HUES64 (cell line): ENCODE measurements around the gene TBC1D8.

ENCODE experiments used
- H3K27ac ChIP-seq: 2 replicates; pipeline ENCODE4 v1.7.0; 2013; ENCODE audit warnings: low read depth, low read length, inconsistent platforms
- H3K27me3 ChIP-seq: 2 replicates; pipeline ENCODE4 v1.6.1; 2013; ENCODE audit warnings: mild to moderate bottlenecking, low read length; ENCODE audit not compliant: insufficient read depth
- H3K36me3 ChIP-seq: 2 replicates; pipeline ENCODE4 v1.6.1; 2013; ENCODE audit warnings: mild to moderate bottlenecking, low read length; ENCODE audit not compliant: insufficient read depth
- H3K4me1 ChIP-seq: 2 replicates; pipeline ENCODE4 v1.6.1; 2013; ENCODE audit warnings: mild to moderate bottlenecking, low read length, moderate library complexity; ENCODE audit not compliant: insufficient read depth
- H3K4me3 ChIP-seq: 2 replicates; pipeline ENCODE4 v1.5.1; 2013; ENCODE audit warnings: mild to moderate bottlenecking, low read length, moderate library complexity
- H3K9ac ChIP-seq: 2 replicates; pipeline ENCODE4 v1.6.1; 2013; ENCODE audit warnings: mild to moderate bottlenecking, low read depth, low read length
- H3K9me3 ChIP-seq: 2 replicates; pipeline ENCODE4 v1.6.1; 2013; ENCODE audit warnings: low read depth, low read length; ENCODE audit not compliant: insufficient read depth
- WGBS: fragments of 150-250, 120-280 bp; methylation state at CpG from one replicate; pipeline ENCODE4 v1.1.7; 2013; ENCODE audit warnings: missing lambda C conversion rate; 5-methylcytosine and 5-hydroxymethylcytosine counted together

Gene TBC1D8

GRCh38 chr2:101132202-101132601 lies 19.0 kb downstream of the TBC1D8 start:
- Histone ChIP-seq H3K27ac (no peak overlapping the region), H3K27me3 (no peaks in the 10 kb centered on the region), H3K9ac (no peak overlapping the region), H3K36me3 (no peaks in the 10 kb centered on the region), H3K4me1 (peaks cover 7% of the 10 kb centered on the region; the same call in 1 of the 2 replicates), H3K4me3 (no peak overlapping the region), H3K9me3 (no peaks in the 10 kb centered on the region)
- 91% methylated on average over 2 of the region's 2 CpGs for WGBS

DNA sequence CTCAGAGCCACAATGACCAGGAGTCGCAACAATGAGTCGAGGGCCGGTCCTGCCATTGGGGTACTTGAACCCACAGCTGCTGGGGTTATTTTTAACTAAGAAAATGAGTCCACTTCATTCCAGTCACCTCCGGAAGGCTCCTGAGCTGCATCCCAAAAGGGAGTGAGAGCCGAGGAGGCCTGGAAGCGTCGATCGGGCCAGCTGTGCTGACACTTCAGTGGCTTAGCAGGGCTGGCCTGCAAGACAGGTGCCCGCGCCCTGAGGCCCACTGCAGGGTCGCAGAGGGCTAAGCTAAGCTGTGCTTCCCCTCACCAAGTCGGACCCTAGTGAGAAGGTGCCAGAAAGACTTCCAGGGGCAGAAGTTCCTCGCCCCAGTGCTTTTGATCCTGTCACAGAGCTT lies 21.1 kb downstream of the TBC1D8 start:
- Histone ChIP-seq H3K4me3 (no peak overlapping the region), H3K9ac (no peak overlapping the region), H3K9me3 (no peaks in the 10 kb centered on the region), H3K27ac (no peak overlapping the region), H3K4me1 (no peaks in the 10 kb centered on the region; the same call in 1 of the 2 replicates), H3K27me3 (no peaks in the 10 kb centered on the region), H3K36me3 (no peaks in the 10 kb centered on the region)
- WGBS, result 93% methylated on average over 13 of the region's 13 CpGs

DNA sequence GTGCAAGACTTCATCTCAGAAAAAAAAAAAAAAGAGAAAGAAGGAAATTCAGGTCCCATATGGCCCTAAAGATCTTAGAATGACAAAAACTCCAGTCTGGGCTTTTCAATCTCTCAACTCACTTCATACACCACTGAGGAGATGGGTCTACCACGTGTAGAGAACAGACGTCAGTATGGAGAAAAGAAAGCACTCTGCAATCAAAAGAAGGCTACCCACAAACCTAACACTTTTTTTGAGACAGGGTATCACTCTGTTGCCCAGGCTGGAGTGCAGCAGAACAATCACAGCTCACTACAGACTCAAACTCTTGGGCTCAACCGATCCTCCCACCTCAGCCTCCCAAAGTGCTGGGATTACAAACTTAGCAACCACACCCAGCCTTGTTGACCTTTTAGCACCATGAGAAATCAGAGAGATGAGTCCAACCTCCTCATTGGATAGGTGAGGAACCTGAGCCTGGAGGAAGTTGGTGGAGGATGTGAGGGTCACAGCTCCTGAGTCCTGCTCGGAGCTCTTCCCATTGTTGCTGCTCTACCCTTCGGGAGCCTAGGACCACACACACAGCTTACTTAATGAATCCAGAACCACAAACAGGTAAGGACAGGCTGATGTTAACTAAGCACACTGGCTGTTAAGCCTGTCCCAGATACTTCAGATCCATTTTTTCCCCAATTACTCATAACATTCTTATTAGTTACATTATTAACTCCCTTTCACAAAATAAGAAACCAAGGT lies 23.7 kb downstream of the TBC1D8 start:
- no peak overlapping the region for H3K9ac ChIP-seq
- H3K9me3 ChIP-seq, result no peaks in the 10 kb centered on the region
- no peaks in the 10 kb centered on the region for H3K27me3 ChIP-seq
- peaks cover 9% of the 10 kb centered on the region for H3K4me1 ChIP-seq
- no peak overlapping the region for H3K27ac ChIP-seq
- H3K4me3 ChIP-seq, result no peak overlapping the region
- 90% methylated on average over 5 of the region's 5 CpGs for WGBS
- H3K36me3 ChIP-seq, result no peaks in the 10 kb centered on the region

DNA sequence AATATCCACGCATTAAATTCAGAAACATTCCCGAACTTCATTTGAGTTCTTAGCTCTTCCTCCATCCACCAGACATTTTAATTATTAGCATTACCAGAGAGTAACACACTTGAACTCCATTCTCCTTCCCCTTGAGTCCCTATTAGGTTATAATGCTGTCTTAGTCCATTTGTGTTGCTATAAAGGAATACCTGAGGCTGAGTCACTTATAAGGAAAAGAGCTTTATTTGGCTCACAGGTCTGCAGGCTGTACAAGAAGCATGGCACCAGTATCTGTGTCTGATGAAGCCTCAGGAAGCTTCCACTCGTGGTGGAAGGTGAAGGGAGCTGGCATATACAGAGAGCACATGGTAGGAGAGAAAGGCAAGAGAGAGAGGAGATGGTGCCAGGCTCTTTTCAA lies 25.4 kb downstream of the TBC1D8 start:
- Histone ChIP-seq H3K9ac (no peak overlapping the region), H3K36me3 (no peaks in the 10 kb centered on the region), H3K4me3 (no peak overlapping the region), H3K9me3 (no peaks in the 10 kb centered on the region), H3K4me1 (peaks cover 9% of the 10 kb centered on the region), H3K27me3 (no peaks in the 10 kb centered on the region), H3K27ac (no peak overlapping the region)
- 86% methylated on average over 3 of the region's 3 CpGs for WGBS

GRCh38 chr2:101125374-101125773 lies 25.8 kb downstream of the TBC1D8 start:
- H3K27me3 ChIP-seq, result no peaks in the 10 kb centered on the region
- peaks cover 9% of the 10 kb centered on the region for H3K4me1 ChIP-seq
- H3K36me3 ChIP-seq, result no peaks in the 10 kb centered on the region
- no peak overlapping the region for H3K27ac ChIP-seq
- H3K4me3 ChIP-seq, result no peak overlapping the region
- no peaks in the 10 kb centered on the region for H3K9me3 ChIP-seq
- no peak overlapping the region for H3K9ac ChIP-seq
- 100% methylated on average over 3 of the region's 3 CpGs for WGBS

- no peaks in the 10 kb centered on the region for H3K27me3 ChIP-seq
- H3K36me3 ChIP-seq, result no peaks in the 10 kb centered on the region
- no peak overlapping the region for H3K4me3 ChIP-seq
- no peaks in the 10 kb centered on the region for H3K9me3 ChIP-seq
- WGBS, result 84% methylated on average over 7 of the region's 7 CpGs
- H3K4me1 ChIP-seq, result peaks cover 9% of the 10 kb centered on the region
- no peak overlapping the region for H3K9ac ChIP-seq
- H3K27ac ChIP-seq, result no peak overlapping the region
These were observed 26.4 kb downstream of the TBC1D8 start for GRCh38 chr2:101124643-101125366.

DNA sequence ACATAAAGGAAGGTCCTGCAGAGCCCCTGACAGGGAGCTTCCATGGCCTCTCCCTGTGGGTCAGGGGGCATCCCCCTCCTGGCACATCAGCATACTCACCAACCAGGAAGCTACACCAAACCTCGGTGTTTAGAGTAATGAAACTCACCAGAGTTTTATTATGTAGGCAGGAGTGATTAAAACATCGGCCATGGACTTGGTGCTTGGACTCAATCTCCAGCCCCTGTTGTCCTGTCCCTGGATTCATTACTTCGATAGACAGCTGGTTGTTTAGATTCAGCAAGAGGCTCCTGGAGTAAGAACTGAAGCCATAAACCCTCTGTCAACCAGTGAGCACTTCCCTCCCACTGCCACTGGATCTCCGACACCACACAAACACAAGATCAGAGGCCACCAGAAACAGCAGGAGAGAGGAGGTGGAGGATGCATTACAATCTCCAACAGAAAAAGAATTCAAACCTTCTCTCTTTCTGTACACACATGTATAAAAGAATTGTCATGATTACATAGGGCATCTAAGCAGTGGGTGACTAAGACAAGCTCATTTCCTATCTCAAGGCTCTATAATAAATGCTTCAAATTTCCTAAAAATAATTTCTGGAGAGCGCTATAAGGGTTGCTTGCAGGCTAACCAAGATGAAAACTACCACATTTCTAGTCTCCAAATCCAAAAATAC lies 27.2 kb downstream of the TBC1D8 start:
- Histone ChIP-seq H3K4me1 (peaks cover 9% of the 10 kb centered on the region), H3K27ac (no peak overlapping the region), H3K4me3 (no peak overlapping the region)

GRCh38 chr2:101121174-101121573 lies 30.0 kb downstream of the TBC1D8 start:
- Histone ChIP-seq H3K27ac (no peak overlapping the region), H3K36me3 (no peaks in the 10 kb centered on the region), H3K27me3 (no peaks in the 10 kb centered on the region), H3K4me1 (peaks cover 9% of the 10 kb centered on the region), H3K4me3 (no peak overlapping the region), H3K9ac (no peak overlapping the region), H3K9me3 (no peaks in the 10 kb centered on the region)
- 90% methylated on average over 7 of the region's 7 CpGs for WGBS

More for the DNA sequence above, 27.2 kb downstream of the TBC1D8 start:
- H3K36me3 ChIP-seq, result no peaks in the 10 kb centered on the region
- no peaks in the 10 kb centered on the region for H3K27me3 ChIP-seq
- 89% methylated on average over 4 of the region's 5 CpGs for WGBS
- no peaks in the 10 kb centered on the region for H3K9me3 ChIP-seq
- H3K9ac ChIP-seq, result no peak overlapping the region

- WGBS, result 92% methylated on average over 11 of the region's 11 CpGs
- Histone ChIP-seq H3K4me1 (peaks cover 9% of the 10 kb centered on the region), H3K9ac (no peak overlapping the region), H3K9me3 (no peaks in the 10 kb centered on the region), H3K27ac (no peak overlapping the region), H3K27me3 (no peaks in the 10 kb centered on the region), H3K36me3 (no peaks in the 10 kb centered on the region), H3K4me3 (no peak overlapping the region)
These were observed 30.8 kb downstream of the TBC1D8 start for GRCh38 chr2:101120124-101120996.

- Histone ChIP-seq H3K4me3 (no peak overlapping the region), H3K36me3 (no peaks in the 10 kb centered on the region), H3K9me3 (no peaks in the 10 kb centered on the region), H3K27ac (no peak overlapping the region), H3K4me1 (peaks cover 18% of the 10 kb centered on the region), H3K27me3 (no peaks in the 10 kb centered on the region), H3K9ac (no peak overlapping the region)
- WGBS, result 86% methylated on average over 2 of the region's 2 CpGs
These were observed 31.8 kb downstream of the TBC1D8 start for GRCh38 chr2:101119431-101119830.
